ENCODE data around the gene EML6. TPM values are rescaled to one million over a fixed set of nuclear protein-coding genes. Genes with fewer than 3 reads are reported as not detected.

EML6 gene
- total RNA-seq, 4 donors from 2014 or later, result 2.3 to 15.1 (median 4.1) TPM

- Histone ChIP-seq H3K27ac (no peak overlapping the region), H3K4me3 (no peak overlapping the region), H3K36me3 (no peaks in the 10 kb centered on the region), H3K27me3 (no peaks in the 10 kb centered on the region), H3K4me1 (peaks cover 11% of the 10 kb centered on the region), H3K9me3 (no peaks in the 10 kb centered on the region)
- WGBS, result 76% methylated on average over 5 of the region's 5 CpGs
- DNase-seq (ENCODE audit: low spot score in 2 of 2), result no peak
- TF ChIP-seq POLR2AphosphoS5 (IDR thresholded peaks at IDR 0.05) (no peak), CTCF (IDR thresholded peaks at IDR 0.05) (peak in 1 of 2 donors; percentile 40), POLR2A (IDR thresholded peaks at IDR 0.05) (no peak)
Measured at GRCh38 chr2:54899576-54900200, 176.2 kb downstream of the EML6 start.

GRCh38 chr2:54901224-54901986, 177.9 kb downstream of the EML6 start:
- Histone ChIP-seq H3K36me3 (no peaks in the 10 kb centered on the region), H3K27ac (no peak overlapping the region), H3K9me3 (no peaks in the 10 kb centered on the region), H3K27me3 (no peaks in the 10 kb centered on the region), H3K4me3 (no peak overlapping the region), H3K4me1 (peaks cover 14% of the 10 kb centered on the region)
- TF ChIP-seq CTCF (IDR thresholded peaks at IDR 0.05) (no peak), EP300 (IDR thresholded peaks at IDR 0.05) (no peak), POLR2AphosphoS5 (IDR thresholded peaks at IDR 0.05) (no peak), POLR2A (IDR thresholded peaks at IDR 0.05) (no peak)
- WGBS, result 64% methylated on average over 9 of the region's 9 CpGs
- DNase-seq (ENCODE audit: low spot score in 2 of 2), result no peak

GRCh38 chr2:54902763-54903162, 179.3 kb downstream of the EML6 start:
- TF ChIP-seq CTCF (IDR thresholded peaks at IDR 0.05), result no peak
- TF ChIP-seq POLR2A (IDR thresholded peaks at IDR 0.05), result no peak
- no peak for TF ChIP-seq POLR2AphosphoS5 (IDR thresholded peaks at IDR 0.05)
- TF ChIP-seq EP300 (IDR thresholded peaks at IDR 0.05), result no peak
- Histone ChIP-seq H3K27ac (no peak overlapping the region), H3K27me3 (no peaks in the 10 kb centered on the region), H3K36me3 (no peaks in the 10 kb centered on the region), H3K4me3 (no peak overlapping the region), H3K9me3 (no peaks in the 10 kb centered on the region), H3K4me1 (peaks cover 14% of the 10 kb centered on the region)
- no peak for DNase-seq (ENCODE audit: low spot score in 2 of 2)
- 91% methylated on average over 7 of the region's 7 CpGs for WGBS

- no peak overlapping the region for H3K4me3 ChIP-seq
- no peaks in the 10 kb centered on the region for H3K36me3 ChIP-seq
- no peaks in the 10 kb centered on the region for H3K27me3 ChIP-seq
- no peaks in the 10 kb centered on the region for H3K9me3 ChIP-seq
- peak overlapping the region; percentile 55 for H3K27ac ChIP-seq
- H3K4me1 ChIP-seq, result peaks cover 14% of the 10 kb centered on the region
- 39% methylated on average over 9 of the region's 9 CpGs for WGBS
- TF ChIP-seq POLR2A (IDR thresholded peaks at IDR 0.05), result no peak
- TF ChIP-seq POLR2AphosphoS5 (IDR thresholded peaks at IDR 0.05), result peak in 1 of 3 donors; percentile 22
- DNase-seq (ENCODE audit: low spot score in 2 of 2), result no peak
Measured at GRCh38 chr2:54903736-54904554, 180.5 kb downstream of the EML6 start.

- Histone ChIP-seq H3K9me3 (no peaks in the 10 kb centered on the region), H3K4me1 (peaks cover 14% of the 10 kb centered on the region), H3K36me3 (no peaks in the 10 kb centered on the region), H3K4me3 (no peak overlapping the region), H3K27me3 (no peaks in the 10 kb centered on the region), H3K27ac (peak overlapping the region; percentile 55)
- WGBS, result 65% methylated on average over 5 of the region's 5 CpGs
- DNase-seq (ENCODE audit: low spot score in 2 of 2), result no peak
- TF ChIP-seq POLR2AphosphoS5 (IDR thresholded peaks at IDR 0.05) (no peak), EP300 (IDR thresholded peaks at IDR 0.05) (no peak), CTCF (IDR thresholded peaks at IDR 0.05) (no peak), POLR2A (IDR thresholded peaks at IDR 0.05) (no peak)
Measured at GRCh38 chr2:54904836-54905235, 181.4 kb downstream of the EML6 start.
